ENCODE data around the gene GRK2.
A peak's percentile ranks its signal among the peaks of the same experiment; 100 is the strongest.
"Not testable (repeated sequence)": the region's sequence is repeated elsewhere in the genome, so short reads cannot be mapped to it uniquely, and the experiment has no call there.

Gene GRK2

DNA sequence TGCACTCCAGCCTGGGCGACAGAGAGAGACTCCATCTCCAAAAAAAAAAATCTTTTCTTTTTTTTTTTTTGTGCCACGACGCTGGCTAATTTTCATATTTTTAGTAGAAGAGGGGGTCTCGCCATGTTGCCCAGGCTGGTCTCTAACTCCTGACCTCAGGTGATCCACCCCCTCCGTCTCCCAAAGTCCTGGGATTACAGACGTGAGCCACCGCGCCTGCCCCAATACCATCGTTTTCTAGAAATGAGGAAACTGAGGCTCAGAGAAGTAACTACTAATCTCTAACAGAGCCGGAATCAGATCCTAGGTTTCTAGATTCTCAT, 50.6 kb downstream of the GRK2 start:
- DNase-seq: no peak

DNA sequence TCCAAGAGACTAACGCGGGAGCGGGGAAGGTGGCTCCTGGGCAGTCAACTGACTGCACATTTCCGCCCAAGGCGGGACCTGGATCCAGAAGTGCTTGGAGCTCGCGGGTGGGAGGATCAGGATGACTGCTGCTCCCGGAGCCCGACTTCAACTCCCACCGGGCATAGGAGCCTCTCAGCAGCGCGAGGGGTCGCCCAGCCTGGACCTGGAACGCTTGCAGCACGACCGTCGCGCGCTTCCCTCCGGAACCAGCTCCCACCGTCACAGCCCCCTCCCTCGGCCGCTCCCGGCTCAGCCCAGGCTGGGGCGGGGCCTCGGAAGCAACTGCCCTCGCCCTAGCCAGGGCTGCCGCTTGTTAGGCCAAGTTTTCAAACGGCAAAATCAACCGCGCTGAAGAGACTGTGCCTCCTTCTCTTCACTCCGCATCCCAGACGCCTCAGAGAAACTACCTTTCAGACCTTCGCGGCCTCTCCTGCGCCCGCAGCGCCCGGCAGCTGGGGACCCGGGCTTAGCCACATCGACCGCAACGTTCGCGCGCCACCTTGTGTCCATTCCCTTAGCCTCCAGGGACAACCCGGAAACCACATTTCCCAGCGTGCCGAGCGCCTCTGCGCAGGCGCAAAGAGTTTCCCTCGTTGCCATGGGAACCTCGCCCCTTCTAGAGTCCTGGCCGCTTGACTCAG, 51.1 kb downstream of the GRK2 start:
- peak; percentile 97 to 99 for DNase-seq

DNA sequence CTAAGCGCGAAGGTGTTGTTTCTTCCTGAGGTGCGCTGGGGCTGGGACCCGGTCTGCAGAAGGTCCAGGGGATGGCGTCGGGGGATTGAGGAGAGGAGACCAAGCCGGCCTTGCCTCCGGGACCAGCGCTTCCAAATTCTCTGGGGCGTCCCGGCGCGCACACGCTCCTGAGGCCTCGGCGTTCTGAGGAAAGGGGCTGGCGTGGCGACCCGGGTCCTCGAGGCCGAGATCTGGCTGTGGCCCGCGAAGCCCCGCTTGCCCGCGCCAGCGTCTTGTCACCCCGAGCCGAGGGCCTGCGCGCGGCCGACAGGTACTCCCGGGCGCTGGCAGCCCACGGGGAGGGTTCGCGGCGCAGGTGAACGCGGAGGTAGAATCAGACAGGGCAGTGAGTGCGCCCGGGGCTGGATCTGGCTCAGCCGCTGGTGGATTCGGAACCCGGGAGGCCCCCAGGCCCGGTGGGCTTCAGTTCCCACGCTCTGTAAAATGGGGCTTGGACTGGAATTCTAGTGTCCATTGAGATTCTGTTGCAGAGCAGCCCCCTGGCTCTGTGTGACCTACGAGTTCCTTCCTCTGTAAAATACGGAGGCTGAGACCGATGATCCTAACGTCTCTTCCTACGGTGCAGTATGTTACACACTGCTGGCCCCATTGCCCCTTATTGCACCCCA, 51.7 kb downstream of the GRK2 start:
- peak in 1 of 2 experiments; percentile 87 for DNase-seq

DNA sequence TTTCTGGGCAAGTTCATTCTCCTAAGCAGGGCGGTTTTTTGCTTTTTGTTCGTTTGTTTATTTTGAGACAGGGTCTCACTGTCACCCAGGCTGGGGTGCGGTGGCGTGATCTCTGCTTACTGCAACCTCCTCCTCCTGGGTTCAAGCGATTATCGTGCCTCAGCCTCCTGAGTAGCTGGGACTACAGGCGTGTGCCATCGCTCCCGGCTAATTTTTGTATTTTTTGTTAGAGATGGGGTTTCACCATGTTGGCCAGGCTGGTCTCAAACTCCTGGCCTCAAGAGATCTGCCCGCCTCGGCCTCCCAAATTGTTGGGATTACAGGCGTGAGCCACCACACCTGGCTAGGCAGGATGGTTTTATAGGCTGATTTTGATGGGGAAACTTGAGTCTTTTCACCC, 52.6 kb downstream of the GRK2 start:
- DNase-seq: not testable (repeated sequence)

DNA sequence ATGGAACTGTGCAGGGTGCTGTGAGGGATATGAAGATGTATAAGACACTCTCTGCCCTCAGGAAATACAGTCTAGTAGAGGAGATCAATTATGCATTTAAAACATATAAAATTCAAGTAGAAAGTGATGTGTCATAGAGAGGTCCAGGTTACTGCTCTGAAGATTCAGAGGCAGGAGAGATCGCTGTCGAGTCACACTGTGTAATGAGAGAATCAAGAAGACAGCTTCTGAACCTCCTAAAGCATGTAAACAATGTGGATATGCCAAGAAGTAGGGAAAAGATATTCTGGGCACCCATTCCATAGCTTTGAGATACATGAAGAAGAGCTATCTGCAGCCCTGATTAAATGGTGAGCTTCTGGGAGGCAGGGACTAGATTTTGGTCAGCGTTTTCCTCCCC, 53.7 kb downstream of the GRK2 start:
- no peak for DNase-seq

DNA sequence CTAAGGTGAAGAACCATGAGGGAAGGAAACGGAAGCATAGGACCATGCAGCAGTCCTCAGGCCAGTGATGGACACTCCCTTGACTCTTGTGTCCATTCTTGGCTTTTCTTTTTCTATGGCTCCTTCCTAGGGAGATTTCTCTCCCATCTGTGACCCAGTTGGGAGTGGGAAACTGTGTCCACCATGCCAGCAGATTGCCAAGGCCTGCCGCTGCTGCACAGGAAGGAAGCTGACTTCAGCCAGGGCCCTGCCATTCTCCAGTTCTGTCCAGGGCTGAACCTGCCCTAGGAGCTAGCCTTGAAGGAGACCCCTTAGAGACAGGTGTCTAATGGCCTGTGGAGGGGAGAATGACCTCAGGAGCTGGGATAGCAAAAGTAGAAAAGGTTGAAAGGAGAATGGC, 54.4 kb downstream of the GRK2 start:
- no peak for DNase-seq

DNA sequence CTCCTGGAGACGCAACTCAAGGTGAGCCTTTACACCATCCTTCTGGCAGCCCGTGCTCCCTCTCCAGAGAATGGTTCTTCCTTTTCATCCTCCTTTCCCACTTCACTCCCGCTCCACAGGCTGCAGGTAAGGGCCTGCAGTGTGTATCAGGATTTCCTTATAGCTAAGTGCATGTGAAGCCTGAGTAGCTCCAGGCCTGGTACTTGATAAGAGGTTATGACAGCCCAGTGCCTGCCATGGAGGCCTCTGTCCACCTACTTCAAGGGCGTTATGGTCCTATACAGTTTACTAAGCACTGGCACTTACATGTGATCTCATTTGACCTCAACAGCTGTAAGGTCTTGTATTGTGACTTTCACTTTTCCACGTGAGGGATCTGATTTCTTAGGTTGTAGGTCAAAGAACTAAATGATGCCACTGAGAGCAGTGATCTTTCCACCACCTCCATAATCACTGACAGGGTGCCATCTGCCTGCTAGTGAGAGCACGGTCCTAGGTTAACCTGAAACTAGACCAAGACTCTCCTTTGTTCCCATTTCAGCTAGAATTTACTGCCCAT, 55.1 kb downstream of the GRK2 start:
- DNase-seq: no peak

DNA sequence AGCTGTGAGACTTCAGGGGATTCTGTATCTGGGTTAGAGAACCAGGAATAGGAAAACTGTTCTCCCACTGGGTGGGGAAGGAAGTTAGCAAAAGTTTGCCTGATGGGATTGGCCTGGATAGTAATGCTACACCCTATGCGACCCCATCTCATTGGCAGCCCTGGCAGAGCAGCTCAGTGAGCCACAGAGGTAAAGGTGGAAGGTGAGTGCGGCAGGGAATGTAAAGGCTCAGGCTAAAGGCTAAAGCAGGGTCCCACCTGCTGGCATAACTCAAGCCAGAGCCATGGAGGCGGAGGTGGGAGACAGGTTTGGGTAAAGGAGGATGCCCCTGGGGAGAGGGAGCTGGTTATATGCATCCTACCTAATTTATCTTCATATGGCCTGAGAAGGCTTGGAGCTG, 55.8 kb downstream of the GRK2 start:
- no peak for DNase-seq

DNA sequence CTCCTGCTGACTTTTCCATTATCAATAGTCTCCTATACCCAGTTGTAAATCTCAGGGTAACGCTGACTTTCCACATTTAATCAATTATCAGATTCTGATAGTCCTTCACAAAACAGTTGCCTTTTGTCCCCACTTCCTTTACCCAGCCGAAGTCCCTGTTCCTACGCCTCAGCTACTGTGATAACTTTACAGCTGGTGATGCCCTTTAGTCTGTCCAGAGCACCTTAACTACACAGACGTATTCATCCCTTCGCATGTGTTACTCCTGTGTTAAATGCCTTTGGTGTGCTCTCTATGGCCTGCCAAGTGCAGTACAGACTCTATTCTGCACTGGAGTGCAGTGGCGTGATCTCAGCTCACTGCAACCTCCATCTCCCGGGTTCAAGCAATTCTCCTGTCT, 57.3 kb downstream of the GRK2 start:
- DNase-seq: no peak

DNA sequence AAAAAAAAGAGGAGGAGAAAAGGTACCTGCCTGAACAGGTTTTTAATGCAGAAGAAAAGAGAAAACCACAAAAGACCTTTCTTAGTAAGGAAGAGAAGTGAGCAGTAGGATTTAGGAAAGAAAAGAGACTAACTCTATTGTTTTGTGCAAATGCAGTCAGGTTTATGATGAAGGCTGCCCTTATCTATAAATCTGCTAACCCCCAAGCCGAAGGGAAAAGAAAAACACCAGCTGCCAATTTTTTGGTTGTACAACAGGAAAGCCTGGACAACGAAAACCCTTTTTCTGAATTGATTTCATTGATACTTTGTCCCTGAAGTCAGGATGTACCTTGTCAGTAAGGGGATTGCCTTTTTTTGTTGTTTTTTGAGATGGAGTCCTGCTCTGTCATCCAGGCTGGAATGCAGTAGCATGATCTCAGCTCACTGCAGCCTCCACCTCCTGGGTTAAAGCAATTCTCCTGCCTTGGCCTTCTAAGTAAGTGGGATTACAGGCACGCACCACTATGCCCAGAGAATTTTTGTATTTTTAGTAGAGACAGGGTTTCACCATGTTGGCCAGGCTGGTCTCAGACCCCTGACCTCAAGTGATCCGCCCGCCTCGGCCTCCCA, 65.9 kb downstream of the GRK2 start:
- DNase-seq: no peak

Measured in NCI-H526 (cell line).